Measurements from ENCODE around the gene PRM1. TPM values are rescaled to one million over a fixed set of nuclear protein-coding genes. Genes with fewer than 3 reads are reported as not detected.

Gene PRM1
- total RNA-seq, 1 donor from 2014 or later: not detected

DNA sequence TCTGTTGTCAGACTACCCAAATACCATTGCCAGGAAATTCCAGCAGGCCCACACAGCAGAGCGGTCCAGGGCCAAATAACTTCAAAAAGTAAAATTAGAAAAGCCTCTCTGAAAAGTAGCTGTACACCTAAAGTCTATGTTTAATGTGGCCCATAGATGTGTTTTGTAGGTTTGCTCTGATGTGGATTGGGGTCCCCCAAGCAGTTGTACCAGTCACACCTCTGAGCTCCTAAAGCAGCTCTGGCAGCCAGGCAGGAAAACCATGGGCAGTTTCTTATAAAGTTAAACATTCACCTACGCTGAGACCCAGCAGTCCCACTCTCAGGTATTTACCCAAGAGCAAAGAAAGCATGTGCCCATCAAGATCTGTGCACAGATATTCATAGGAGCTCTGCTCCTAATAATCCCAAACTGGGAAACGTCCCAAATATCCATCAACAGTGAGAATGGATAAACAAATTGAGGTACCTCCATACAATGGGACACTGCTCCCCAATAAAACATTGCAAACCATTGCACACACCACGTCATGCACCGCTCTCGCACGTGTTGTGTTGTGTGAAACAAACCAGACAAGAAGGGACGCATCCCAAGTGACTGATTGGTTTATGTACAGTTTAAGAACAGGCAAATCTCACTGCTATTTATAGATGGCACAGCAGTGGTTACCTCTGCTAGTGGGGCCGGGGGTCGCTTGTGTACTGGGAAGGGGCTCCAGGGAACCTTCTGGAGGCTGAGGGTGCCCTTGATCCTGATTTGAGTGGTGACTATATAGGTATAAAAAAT is 15.8 kb upstream of the PRM1 start:
- Histone ChIP-seq H3K27ac (no peak overlapping the region), H3K36me3 (no peaks in the 10 kb centered on the region), H3K27me3 (no peaks in the 10 kb centered on the region), H3K4me3 (peak overlapping the region; percentile 42 to 45), H3K9me3 (no peaks in the 10 kb centered on the region), H3K4me1 (peaks cover 0 to 11% of the 10 kb centered on the region in 2 donors)
- DNase-seq (ENCODE audit: low spot score in 2 of 2): no peak
- TF ChIP-seq CTCF (IDR thresholded peaks at IDR 0.05): no peak
- intact Hi-C loops (cut with DNase I): loop anchor here (2.0 kb wide), 1 partner anchor 324 kb away; no protein-coding TSS in a partner anchor

GRCh38 chr16:11296351-11296705 is 15.2 kb upstream of the PRM1 start:
- H3K4me1 ChIP-seq: peaks cover 0 to 11% of the 10 kb centered on the region in 2 donors
- no peak overlapping the region for H3K4me3 ChIP-seq
- no peaks in the 10 kb centered on the region for H3K27me3 ChIP-seq
- DNase-seq (ENCODE audit: low spot score in 2 of 2): no peak
- no peak overlapping the region for H3K27ac ChIP-seq
- no peaks in the 10 kb centered on the region for H3K9me3 ChIP-seq
- intact Hi-C loops (cut with DNase I): loop anchor here (2.0 kb wide), 1 partner anchor 324 kb away; no protein-coding TSS in a partner anchor
- TF ChIP-seq CTCF (IDR thresholded peaks at IDR 0.05): no peak
- no peaks in the 10 kb centered on the region for H3K36me3 ChIP-seq

- Histone ChIP-seq H3K27me3 (no peaks in the 10 kb centered on the region), H3K36me3 (no peaks in the 10 kb centered on the region), H3K9me3 (no peaks in the 10 kb centered on the region), H3K27ac (no peak overlapping the region), H3K4me3 (no peak overlapping the region), H3K4me1 (peaks cover 0 to 11% of the 10 kb centered on the region in 2 donors)
- TF ChIP-seq CTCF (IDR thresholded peaks at IDR 0.05): no peak
- no peak for DNase-seq (ENCODE audit: low spot score in 2 of 2)
- intact Hi-C loops (cut with DNase I): loop anchor here (2.0 kb wide), 1 partner anchor 323 kb away; no protein-coding TSS in a partner anchor
Observed at GRCh38 chr16:11295672-11296071, 14.5 kb upstream of the PRM1 start.

GRCh38 chr16:11292076-11292748 is 11.1 kb upstream of the PRM1 start:
- DNase-seq (ENCODE audit: low spot score in 2 of 2): no peak
- no peaks in the 10 kb centered on the region for H3K27me3 ChIP-seq
- no peaks in the 10 kb centered on the region for H3K36me3 ChIP-seq
- H3K4me1 ChIP-seq: peaks cover 0 to 4% of the 10 kb centered on the region in 2 donors
- intact Hi-C loops (cut with DNase I): no loop called here
- no peak for TF ChIP-seq CTCF (IDR thresholded peaks at IDR 0.05)
- H3K9me3 ChIP-seq: no peaks in the 10 kb centered on the region
- H3K4me3 ChIP-seq: no peak overlapping the region
- no peak overlapping the region for H3K27ac ChIP-seq

DNA sequence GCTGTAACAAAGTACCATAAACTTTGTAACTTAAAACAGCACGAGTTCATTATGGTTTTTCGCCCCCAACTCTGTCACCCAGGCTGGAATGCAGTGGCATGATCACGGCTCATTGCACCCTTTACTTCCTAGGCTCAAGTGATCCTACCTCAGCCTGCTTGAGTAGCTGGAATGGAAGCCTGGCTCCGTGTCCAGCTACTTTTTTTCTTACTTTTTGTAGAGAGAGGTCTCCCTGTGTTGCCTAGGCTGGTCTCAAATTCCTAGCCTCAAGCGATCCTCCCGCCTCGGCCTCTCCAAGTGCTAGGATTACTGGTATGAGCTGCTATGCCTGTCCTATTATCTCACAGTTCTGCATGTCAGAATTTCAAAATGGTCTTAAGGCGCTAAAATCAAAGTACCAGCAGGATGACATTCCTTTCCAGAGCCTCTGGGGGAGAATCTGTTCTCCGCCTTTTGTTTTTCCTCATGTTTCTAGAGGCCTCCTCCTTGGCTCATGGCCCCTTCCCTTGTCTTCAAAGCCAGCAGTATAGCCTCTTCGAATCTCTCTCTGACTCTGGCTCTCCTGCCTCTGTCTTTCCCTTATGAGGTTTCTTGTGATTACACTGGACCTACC is 10.1 kb upstream of the PRM1 start:
- Histone ChIP-seq H3K27ac (no peak overlapping the region), H3K27me3 (no peaks in the 10 kb centered on the region), H3K4me3 (no peak overlapping the region), H3K9me3 (no peaks in the 10 kb centered on the region), H3K4me1 (no peaks in the 10 kb centered on the region), H3K36me3 (no peaks in the 10 kb centered on the region)
- no peak for TF ChIP-seq CTCF (IDR thresholded peaks at IDR 0.05)
- intact Hi-C loops (cut with DNase I): no loop called here
- no peak for DNase-seq (ENCODE audit: low spot score in 2 of 2)

Measured in ascending aorta (tissue), 2 donors.